WERI-Rb-1 (cell line): Measurements from ENCODE around the gene ADGRF1.

Experiments
- DNase-seq: peaks from one replicate; pipeline ENCODE4 v3.0.0-alpha.2; 2020
- H3K27ac ChIP-seq: fragments of 250-450 bp; sonication (Bioruptor Pico); 2 replicates; pipeline ENCODE4 v1.5.1; 2020; ENCODE audit warnings: mild to moderate bottlenecking, moderate library complexity
- H3K27me3 ChIP-seq: fragments of 250-450 bp; sonication (Bioruptor Pico); 2 replicates; pipeline ENCODE4 v1.5.1; 2021; ENCODE audit warnings: mild to moderate bottlenecking, low read depth, moderate library complexity; ENCODE audit not compliant: insufficient read depth, severe bottlenecking
- H3K36me3 ChIP-seq: fragments of 250-450 bp; sonication (Bioruptor Pico); 2 replicates; pipeline ENCODE4 v1.5.1; 2020; ENCODE audit warnings: mild to moderate bottlenecking, moderate library complexity
- H3K4me3 ChIP-seq: 2 replicates; pipeline ENCODE4 v1.5.1; 2011; ENCODE audit warnings: low read depth, mild to moderate bottlenecking, control low read depth, low read length
- H3K9me3 ChIP-seq: fragments of 250-450 bp; sonication (Bioruptor Pico); 2 replicates; pipeline ENCODE4 v1.5.1; 2021; ENCODE audit warnings: mild to moderate bottlenecking, moderate library complexity; ENCODE audit not compliant: severe bottlenecking
- CTCF ChIP-seq: IDR thresholded peaks from 2 replicates; pipeline ENCODE4 v1.5.1; 2011; ENCODE audit warnings: low read depth, mild to moderate bottlenecking, control low read depth, inconsistent platforms, low read length

Gene ADGRF1

GRCh38 chr6:46983007-46983411, 59.1 kb downstream of the ADGRF1 start:
- H3K9me3 ChIP-seq, result no peaks in the 10 kb centered on the region
- no peaks in the 10 kb centered on the region for H3K36me3 ChIP-seq
- H3K27ac ChIP-seq, result no peak overlapping the region
- H3K4me3 ChIP-seq, result no peak overlapping the region
- no peak for DNase-seq
- no peaks in the 10 kb centered on the region for H3K27me3 ChIP-seq
- TF ChIP-seq CTCF, result peak; percentile 18; the same call in 1 of the 2 replicates

- H3K27ac ChIP-seq, result no peak overlapping the region
- H3K4me3 ChIP-seq, result no peak overlapping the region
- no peaks in the 10 kb centered on the region for H3K36me3 ChIP-seq
- no peaks in the 10 kb centered on the region for H3K27me3 ChIP-seq
- TF ChIP-seq CTCF, result no peak
- no peak for DNase-seq
- no peaks in the 10 kb centered on the region for H3K9me3 ChIP-seq
These were observed 62.9 kb downstream of the ADGRF1 start for GRCh38 chr6:46979206-46979605.

GRCh38 chr6:46974786-46975185, 67.3 kb downstream of the ADGRF1 start:
- Histone ChIP-seq H3K27me3 (no peaks in the 10 kb centered on the region), H3K9me3 (no peaks in the 10 kb centered on the region), H3K27ac (no peak overlapping the region), H3K36me3 (no peaks in the 10 kb centered on the region), H3K4me3 (no peak overlapping the region)
- no peak for TF ChIP-seq CTCF
- DNase-seq, result no peak

- no peak overlapping the region for H3K27ac ChIP-seq
- no peak for TF ChIP-seq CTCF
These were observed 69.1 kb downstream of the ADGRF1 start for GRCh38 chr6:46973029-46973428.

GRCh38 chr6:46972531-46972930, 69.6 kb downstream of the ADGRF1 start:
- Histone ChIP-seq H3K27ac (no peak overlapping the region), H3K27me3 (no peaks in the 10 kb centered on the region), H3K4me3 (no peak overlapping the region), H3K36me3 (no peaks in the 10 kb centered on the region), H3K9me3 (no peaks in the 10 kb centered on the region)
- no peak for TF ChIP-seq CTCF
- no peak for DNase-seq

More at GRCh38 chr6:46973029-46973428, 69.1 kb downstream of the ADGRF1 start:
- Histone ChIP-seq H3K4me3 (no peak overlapping the region), H3K27me3 (no peaks in the 10 kb centered on the region), H3K36me3 (no peaks in the 10 kb centered on the region), H3K9me3 (no peaks in the 10 kb centered on the region)
- DNase-seq, result no peak

GRCh38 chr6:46969206-46969605, 72.9 kb downstream of the ADGRF1 start:
- no peak overlapping the region for H3K27ac ChIP-seq
- H3K36me3 ChIP-seq, result no peaks in the 10 kb centered on the region
- H3K9me3 ChIP-seq, result no peaks in the 10 kb centered on the region
- no peak for TF ChIP-seq CTCF
- H3K27me3 ChIP-seq, result no peaks in the 10 kb centered on the region
- DNase-seq, result no peak
- H3K4me3 ChIP-seq, result no peak overlapping the region
